ENCODE data around the gene GIGYF2.

GIGYF2 gene

DNA sequence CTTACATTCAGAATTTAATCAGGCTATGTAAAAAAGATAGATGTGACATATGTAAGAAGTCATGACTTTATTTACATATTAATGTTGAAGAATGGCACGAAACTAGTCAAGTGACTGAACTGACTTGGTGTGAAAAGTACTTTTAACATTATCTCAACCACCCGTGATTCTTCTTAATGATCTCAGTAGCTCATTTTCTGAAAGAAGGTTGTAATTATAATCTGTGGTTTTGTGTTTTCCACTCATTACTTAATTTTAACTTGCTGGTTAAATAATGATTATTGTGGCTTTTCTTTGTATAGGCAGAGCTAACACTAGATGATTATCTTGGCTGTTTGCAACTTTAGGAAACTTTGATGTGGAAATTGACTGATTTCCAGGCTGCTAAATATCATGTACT, 60.8 kb downstream of the GIGYF2 start:
- DNase-seq (ENCODE audit: low read depth in 2 of 2, low spot score in 1 of 2): no peak

DNA sequence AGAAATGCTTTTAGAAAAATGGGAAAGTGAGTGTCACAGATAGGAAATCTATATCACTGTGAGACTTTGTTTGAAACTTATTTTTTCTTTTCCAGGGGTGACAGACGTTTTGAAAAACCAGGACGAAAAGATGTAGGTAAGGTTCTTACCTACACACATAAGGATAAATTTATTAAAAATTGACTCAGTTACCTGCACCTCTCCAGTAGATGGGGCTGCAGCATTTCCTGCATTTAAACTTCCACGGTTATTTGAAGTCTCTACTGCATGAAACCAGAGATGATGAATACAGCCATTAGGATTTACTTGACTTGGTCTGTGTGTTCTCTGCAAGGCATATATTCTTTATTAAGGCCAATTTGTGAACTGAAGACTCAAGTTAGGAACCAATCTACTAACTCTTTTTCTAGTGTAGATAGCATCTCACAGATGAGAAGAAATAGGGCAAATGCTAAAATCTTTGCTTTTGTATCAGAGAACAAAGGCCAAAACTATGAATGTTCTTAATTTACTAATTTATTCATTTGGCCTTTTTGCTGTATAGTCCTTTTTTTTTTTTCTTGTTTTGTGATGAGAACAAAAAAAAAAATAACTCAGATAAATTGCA, 64.3 kb downstream of the GIGYF2 start:
- peak in 1 of 2 donors; percentile 2 for DNase-seq (ENCODE audit: low read depth in 2 of 2, low spot score in 1 of 2)

DNA sequence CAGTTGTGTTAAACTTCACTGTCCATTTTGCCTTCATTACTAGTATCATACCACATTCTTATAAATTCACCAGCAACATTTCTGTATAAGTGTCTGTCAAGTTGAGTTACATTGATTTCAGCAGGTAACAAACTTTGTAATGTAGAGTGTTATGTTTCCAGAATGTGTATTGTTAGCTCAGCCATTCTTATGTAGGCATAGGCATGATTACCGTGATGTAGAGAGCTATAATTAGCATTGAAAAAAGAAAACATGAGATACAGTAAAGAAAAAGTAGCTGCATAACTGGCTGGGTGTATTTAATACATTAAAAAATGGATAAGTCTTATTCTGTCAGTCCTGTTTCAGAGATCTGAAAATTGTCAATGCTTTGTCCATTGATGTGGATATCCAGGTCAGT, 70.7 kb downstream of the GIGYF2 start:
- DNase-seq (ENCODE audit: low read depth in 2 of 2, low spot score in 1 of 2): no peak

DNA sequence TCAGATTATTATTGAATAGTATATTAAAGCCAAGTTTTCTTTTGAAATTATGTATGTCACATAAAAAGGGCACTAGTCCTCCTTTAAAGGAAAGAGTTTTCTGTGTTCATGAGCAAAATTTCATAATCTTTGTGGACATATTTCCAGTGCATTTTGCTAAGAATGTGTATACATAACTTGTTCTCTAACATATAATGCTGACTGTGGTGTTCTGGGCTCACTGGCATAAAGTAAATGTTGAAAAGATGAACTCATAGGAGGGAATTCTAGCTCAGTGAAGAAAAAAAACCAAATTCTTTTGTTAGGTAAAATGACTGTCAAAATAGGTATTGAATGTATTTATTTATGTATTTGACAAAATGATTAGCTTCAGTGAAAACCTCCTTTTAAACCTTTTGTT, 73.1 kb downstream of the GIGYF2 start:
- no peak for DNase-seq (ENCODE audit: low read depth in 2 of 2, low spot score in 1 of 2)

DNA sequence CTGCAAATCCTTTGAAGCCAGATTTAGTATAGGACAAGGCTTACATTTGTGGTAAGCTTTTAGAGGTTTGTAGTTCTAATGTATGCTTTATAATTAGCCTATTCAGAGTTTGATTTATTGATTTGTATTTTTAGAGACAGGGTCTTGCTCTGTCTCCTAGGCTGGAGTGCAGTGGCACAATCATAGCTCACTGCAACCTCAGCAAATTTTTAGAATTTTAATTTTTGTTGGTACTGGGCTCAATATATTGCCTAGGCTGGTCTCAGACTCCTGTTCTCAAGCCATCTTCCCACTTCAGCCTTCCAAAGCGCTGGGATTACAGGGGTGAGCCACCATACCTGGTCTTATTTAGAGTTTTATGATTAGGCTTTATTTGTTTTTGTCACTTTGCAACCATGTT, 74.7 kb downstream of the GIGYF2 start:
- no peak for DNase-seq (ENCODE audit: low read depth in 2 of 2, low spot score in 1 of 2)

DNA sequence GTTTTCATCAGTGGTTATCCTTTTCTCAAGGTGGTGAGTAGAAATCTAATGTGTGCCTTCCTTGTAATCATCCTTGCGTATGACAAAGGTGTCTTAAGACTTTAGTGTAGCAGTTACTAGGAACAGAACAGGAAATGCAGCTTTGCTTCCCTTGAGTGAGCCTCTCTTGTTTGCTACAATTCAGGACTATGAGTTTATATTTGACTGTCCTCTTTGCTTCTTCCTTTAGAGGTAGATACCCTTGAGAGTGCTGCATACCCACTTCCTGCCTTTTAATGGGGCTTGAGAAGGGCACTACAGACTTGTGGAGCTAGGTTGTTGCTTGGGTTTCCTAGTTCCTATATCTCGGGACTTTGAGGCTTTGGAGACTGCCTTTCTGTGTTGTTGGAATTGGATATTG, 75.4 kb downstream of the GIGYF2 start:
- DNase-seq (ENCODE audit: low read depth in 2 of 2, low spot score in 1 of 2): no peak

DNA sequence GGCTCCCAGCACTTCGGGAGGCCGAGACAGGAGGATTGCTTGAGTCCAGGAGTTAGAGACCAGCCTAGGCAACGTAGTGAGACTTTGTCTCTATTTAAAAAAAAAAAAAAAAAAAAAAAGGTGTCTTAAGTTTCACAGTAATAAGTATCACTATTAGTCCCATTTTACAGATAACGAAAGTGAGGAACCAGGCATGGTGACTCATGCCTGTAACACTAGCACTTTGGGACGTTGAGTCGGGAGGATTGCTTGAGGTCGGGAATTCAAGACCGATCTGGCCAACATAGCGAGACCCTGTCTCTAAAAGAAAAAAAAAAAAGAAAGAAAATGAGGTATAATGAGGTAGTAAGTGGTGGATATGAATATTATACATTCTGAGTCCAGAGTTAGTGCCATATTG, 76.7 kb downstream of the GIGYF2 start:
- no peak for DNase-seq (ENCODE audit: low read depth in 2 of 2, low spot score in 1 of 2)

DNA sequence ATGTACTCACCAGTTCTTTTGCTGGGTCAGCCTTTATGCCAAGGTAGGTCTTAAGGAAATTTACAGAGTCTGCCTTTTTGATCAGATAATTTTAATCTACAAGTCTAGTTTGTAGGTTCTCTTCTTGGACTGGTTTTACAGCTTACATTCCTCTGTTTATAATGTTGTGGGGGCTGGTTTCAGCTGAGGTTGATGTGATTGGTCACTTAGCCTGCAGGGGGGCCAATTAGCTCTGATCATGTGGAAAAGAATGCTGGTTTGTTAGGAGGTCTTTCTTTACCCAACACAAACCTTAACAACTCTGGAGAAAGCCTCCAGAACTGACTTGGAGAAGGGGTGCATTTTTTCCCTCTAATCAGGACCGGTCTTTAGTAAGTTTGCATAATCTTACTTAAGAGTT, 79.3 kb downstream of the GIGYF2 start, which contains the start of gene KCNJ13:
KCNJ13 (minus strand) TSS at position 131 of the 400 bp plus-strand sequence. CDS start 5,203 bp downstream, outside the sequence.
- DNase-seq (ENCODE audit: low read depth in 2 of 2, low spot score in 1 of 2): no peak

DNA sequence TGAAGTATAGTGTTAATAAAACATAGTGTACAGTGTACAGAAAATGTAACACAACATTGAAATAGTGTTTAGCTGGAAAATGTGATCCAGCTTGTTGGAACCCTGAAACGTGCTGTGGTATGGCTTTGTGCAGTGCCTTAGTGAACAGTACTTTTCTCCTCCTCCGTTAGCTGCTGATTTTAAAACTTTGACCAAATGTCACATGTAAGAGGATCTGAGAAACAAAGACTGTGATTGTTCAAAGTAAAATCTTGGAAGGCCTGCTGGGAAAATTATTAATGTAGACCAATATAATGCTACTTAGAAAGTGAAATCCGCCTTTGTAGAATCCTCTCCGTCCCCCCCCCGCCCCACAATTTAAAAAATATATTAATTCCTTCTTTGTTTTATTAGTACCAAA, 80.1 kb downstream of the GIGYF2 start:
- no peak for DNase-seq (ENCODE audit: low read depth in 2 of 2, low spot score in 1 of 2)

DNA sequence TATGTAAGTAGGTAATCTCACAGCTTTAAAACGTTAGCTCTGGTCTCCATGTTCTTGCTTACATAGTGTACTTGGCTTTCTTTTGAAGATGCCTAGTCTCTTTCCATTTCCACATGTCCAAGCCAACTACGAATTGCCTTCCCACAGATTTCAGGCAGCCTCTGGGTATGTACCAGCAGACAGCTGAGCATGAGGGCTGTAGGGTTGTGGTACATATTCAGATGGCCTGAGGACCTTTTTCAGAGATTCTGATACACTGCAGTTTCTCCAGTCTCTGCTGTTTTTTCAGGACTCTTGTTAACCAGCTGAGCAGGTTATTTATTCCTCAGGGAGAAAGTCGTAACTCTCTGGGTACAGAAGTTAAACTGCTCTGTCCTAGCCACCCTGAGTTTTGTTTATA, 82.3 kb downstream of the GIGYF2 start:
- no peak for DNase-seq (ENCODE audit: low read depth in 2 of 2, low spot score in 1 of 2)

DNA sequence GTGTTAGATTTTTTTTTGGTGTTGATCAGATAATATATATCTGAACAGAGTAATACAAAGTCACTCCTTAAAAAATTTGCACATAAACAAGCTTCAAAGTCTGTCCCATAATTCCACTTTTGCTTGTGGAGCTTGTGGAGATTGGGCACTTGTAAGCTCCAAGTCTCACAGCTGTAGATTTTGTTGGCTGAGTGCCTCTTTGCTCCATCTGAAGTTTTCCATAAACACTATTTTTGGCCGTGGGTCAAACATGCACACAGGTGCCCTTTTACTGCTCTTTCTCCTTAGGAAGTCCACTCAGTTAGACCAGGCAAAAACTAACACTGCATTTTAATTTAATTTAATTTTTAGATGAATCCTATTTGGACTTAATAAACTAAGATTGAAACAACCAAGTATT, 82.8 kb downstream of the GIGYF2 start:
- no peak for DNase-seq (ENCODE audit: low read depth in 2 of 2, low spot score in 1 of 2)

DNA sequence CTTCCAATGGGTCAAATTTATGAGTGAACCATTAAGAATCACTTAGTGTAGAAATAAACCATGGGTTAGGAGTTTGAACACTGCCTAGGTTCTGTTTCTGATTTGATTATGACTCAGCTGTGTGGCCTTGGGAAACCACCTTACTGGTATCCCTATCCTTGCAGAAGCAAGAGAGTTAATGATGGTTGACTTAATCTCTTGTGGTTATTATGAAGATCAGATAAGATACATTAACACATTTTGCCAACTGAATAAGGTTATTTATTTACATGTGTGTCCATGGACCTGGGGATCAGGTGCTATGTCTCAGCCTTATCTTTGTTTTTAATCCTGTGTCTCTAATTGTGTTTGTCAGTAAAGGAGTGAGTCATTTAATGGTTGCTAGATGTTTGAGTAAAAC, 84.6 kb downstream of the GIGYF2 start:
- DNase-seq (ENCODE audit: low read depth in 2 of 2, low spot score in 1 of 2): no peak

DNA sequence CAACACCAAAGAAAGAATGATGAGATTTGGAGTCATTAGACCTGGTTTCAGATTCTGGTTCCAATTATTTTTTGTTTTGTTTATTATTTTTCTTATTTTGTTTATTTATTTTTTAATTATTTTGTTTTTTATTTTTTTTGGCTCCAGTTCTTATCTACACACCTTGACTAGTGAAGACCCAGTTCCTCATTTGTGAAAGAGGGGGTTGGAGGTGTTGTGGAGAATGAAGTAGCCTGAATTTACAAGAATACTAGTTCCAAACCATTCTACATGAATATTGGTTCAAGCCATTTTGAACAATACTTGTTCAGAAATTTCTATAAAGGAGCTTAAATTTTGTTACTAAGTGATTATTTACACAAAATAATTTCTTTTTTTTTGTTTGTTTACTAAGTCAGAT, 86.1 kb downstream of the GIGYF2 start:
- no peak for DNase-seq (ENCODE audit: low read depth in 2 of 2, low spot score in 1 of 2)

DNA sequence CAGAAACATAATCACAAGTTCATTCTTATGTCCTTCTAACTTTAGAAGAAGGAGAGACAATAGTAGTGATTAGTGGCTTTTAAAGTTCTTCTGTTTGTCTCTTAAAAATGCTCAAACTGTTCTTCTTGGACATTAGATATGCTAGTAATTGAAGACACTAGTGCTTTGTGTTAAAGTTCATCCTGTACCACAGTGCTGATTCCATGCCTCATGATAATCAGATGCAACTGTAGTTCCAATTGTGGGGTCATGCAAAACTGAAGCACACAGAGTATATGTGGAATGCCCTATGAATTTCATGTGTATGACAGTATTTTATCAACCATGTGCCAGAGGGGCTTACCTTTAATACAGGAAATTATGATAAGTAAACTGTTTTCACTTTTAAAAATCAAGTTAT, 90.7 kb downstream of the GIGYF2 start:
- no peak for DNase-seq (ENCODE audit: low read depth in 2 of 2, low spot score in 1 of 2)

DNA sequence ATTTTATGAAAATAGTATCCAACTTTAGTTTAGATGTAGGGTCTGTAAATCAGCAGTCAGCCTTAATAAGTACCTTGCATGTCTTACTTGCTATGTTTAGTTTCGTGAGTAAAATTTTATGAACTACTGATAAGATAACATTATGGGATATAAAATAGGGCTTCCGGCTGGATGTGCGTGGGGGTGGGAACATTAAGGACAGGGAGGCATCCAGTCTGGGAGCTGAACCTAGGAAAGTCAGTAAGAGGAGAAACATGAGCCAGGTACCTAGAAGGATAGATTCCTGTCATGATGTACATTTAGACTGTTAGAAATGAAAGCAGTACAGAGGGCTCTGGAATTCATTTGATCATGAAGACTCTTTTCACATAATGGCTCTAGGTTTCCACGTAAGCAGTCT, 92.0 kb downstream of the GIGYF2 start:
- DNase-seq (ENCODE audit: low read depth in 2 of 2, low spot score in 1 of 2): no peak

DNA sequence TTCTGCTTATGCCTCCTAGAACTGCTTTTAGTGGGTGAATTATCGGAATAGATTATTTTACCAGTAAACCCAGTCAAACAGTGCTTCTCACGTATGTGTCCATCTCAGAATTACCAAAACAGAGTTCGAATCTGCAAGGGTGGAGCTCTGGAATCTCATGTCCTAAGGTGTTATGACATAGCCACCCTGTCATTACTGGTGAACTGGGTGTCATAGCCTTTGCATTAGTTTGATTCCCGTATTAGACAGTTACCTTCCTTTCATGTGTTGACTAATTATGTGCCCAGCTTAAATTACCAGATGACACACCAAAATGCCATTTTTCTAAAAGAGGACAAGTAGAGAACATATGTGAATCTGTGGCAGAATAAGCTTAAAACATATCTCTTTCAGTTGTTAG, 94.4 kb downstream of the GIGYF2 start:
- DNase-seq (ENCODE audit: low read depth in 2 of 2, low spot score in 1 of 2): no peak

DNA sequence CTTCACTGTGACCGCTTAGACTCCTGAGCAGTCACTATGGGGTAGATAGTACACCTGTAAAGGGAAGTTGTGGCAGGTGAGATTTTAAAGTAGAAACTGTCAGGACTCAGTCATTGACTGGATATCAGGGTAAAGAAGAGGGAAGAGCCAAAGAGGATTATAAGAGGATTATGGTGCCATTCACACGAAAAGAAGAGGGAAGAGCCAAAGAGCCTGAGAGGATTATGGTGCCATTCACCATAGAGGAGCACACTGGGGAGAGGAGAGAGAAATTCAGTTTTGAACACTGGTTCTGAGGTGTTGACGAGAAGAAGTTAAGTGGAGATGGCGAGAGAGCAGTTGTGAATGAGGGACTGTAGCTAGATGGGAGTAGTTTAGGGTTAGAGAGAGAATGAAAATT, 96.1 kb downstream of the GIGYF2 start:
- DNase-seq (ENCODE audit: low read depth in 2 of 2, low spot score in 1 of 2): no peak

DNA sequence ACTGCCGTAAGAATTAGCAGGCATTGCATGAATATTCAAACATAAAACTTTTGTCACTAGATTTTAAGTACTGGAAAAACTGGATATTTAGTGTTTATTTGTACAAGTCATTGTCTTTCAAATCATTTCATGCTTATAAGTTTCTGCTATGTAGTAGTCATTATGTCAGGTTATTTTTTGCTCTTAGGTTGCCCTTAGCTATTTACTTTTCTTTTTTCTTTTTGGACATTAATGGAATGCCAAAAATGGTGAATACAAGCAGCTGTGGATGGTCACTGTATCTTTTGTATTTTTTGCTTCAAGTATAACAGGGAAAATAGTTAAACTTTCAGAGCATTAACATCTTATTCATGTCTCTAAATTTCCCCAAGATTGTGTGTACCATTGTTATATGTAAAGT, 97.8 kb downstream of the GIGYF2 start:
- no peak for DNase-seq (ENCODE audit: low read depth in 2 of 2, low spot score in 1 of 2)

DNA sequence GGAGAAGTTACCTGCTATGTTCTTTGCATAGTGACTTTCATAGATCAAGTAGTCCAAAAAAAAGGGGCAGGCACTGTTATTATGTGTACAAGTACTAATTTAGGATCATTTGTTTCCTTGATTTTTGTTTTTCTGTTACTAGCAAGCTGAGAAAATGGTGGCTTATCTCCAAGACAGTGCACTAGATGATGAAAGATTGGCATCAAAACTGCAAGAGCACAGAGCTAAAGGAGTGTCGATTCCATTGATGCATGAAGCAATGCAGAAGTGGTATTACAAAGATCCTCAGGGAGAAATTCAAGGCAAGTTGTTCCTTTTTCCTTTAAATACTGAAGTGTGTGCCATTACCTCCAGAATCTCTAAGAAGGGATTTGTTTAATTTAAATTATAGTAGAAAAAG, 98.8 kb downstream of the GIGYF2 start:
- no peak for DNase-seq (ENCODE audit: low read depth in 2 of 2, low spot score in 1 of 2)

DNA sequence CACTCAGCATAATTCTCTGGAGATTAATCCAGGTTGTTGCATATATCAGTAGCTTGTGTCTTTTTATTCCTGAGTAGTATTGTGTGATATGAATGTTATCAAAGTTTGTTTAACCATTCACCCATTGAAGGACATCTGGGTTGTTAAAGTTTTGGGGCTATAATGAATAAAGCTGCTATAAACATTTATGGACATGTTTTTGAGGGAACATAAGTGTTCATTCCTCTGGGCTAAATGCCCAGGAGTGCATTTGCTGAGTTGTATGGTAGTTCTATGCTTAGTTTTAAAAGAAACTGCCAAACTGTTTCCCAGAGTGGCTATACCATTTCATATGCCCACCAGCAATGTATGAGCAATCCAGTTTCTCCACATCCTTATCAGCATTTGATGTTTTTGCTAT, 101.1 kb downstream of the GIGYF2 start:
- DNase-seq (ENCODE audit: low read depth in 2 of 2, low spot score in 1 of 2): no peak

DNA sequence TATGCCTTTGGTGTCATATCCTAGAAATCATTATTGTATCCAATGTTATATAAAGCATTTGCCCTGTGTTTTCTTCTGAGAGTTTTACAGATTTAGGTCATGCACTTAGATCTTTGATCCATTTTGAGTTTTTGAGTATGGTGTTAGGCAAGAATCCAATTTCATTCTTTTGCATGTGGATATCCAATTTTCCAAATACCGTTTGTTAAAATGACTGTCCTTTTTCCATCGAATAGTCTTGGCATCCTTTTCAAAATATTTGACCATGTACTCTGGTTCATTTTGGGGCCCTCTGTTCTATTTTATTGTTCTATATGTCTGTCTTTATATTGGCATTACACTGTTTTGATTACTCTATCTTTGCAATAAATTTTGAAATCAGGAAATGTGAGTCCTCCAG, 103.0 kb downstream of the GIGYF2 start:
- no peak for DNase-seq (ENCODE audit: low read depth in 2 of 2, low spot score in 1 of 2)

DNA sequence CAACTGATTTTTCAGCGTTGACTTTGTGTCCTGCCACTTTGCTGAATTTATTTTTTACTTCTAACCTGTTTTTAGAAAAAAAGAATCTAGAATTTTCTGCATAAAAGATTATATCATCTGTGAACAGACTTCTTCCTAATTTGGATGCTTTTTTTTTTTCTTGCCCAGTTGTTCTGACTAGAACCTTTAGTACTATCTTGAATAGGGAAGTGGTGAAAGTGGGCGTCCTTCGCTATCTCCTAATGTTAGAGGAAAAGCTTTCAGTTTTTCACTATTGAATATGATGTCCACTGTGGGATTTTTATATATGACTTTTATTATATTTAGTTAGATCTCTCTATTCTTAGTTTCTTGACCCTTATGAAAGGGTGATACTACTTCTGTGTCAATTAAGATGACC, 105.0 kb downstream of the GIGYF2 start:
- no peak for DNase-seq (ENCODE audit: low read depth in 2 of 2, low spot score in 1 of 2)

DNA sequence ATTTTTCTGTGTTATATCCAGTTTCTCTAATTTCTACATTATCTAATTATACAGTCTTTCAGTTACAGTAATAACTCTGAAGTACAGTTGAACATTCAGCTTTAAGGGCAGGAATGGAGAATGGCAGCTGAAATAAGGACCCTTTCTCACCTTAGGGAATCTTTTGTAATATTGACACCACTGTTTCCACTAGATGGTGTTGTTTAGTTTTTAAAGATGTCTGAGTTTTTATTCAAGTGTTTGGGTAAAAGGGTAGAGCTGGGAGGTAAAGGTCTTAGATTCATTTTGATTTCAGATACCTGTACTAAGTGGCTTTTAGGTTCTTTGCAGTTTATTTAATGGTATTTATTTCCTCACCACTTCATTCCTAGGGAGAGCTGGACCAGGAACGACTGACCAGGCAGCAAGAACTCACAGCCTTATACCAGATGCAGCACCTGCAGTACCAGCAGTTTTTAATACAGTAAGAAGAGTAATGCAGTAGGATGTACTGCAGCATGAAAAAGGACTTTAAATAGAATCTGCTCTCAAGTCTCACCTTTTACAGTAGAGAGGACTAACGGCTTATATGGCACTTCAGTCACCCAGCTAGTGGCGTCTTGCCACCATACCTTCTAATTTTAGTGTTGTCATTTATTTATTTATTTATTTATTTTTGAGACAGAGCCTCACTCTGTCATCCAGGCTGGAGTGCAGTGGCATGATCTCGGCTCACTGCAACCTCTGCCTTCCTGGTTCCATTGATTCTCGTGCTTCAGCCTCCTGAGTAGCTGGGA, 112.4 kb downstream of the GIGYF2 start:
- DNase-seq (ENCODE audit: low read depth in 2 of 2, low spot score in 1 of 2): no peak
